Inflammatory macrophage treated with lipopolysaccharide for 1 hour (primary cell): Measurements from ENCODE around the gene LILRA5.
A peak's percentile ranks its signal among the peaks of the same experiment; 100 is the strongest.
"Not testable (repeated sequence)": the region's sequence is repeated elsewhere in the genome, so short reads cannot be mapped to it uniquely, and the experiment has no call there.

ENCODE experiments used
- DNase-seq, 2 donors: peaks; one replicate each; pipeline ENCODE4 v3.0.0-alpha.2; 2020 to 2022

Gene LILRA5

GRCh38 chr19:54333586-54334298 lies 20.8 kb upstream of the LILRA5 start:
- no peak for DNase-seq

- no peak for DNase-seq
These were observed 19.2 kb upstream of the LILRA5 start for GRCh38 chr19:54332149-54332548.

GRCh38 chr19:54331626-54332025 lies 18.7 kb upstream of the LILRA5 start:
- no peak for DNase-seq

DNA sequence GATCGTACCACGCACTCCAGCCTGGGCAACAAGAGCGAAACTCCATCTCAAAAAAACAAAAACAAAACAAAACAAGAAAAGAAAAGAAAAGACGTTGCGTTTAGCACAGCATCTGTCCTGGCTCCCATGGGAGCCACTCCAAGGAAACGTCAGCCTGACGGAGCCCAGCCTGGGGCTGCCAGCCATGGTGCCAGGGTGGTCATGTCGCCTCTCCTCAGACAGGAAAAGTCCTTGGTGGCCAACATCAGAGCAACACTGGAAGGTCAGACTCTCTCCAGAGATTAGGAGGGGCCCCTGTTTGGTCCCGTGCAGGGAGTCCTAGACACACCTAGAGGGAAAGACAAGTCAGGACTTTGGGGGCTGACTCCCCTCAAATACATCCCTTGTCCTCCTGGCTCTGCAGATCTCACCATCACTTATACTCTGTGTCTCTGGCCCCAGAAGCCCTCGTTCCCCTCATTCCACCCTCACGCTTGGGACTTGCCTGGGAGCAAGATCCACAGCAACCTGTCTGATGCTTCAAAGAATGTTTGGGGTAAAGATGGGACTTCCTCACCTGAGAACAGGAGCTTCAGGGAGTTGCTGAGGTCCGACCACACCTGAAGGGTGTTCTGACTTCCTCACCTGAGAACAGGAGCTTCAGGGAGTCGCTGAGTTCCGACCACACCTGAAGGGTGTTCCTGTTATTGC lies 16.7 kb upstream of the LILRA5 start:
- DNase-seq, result no peak

DNA sequence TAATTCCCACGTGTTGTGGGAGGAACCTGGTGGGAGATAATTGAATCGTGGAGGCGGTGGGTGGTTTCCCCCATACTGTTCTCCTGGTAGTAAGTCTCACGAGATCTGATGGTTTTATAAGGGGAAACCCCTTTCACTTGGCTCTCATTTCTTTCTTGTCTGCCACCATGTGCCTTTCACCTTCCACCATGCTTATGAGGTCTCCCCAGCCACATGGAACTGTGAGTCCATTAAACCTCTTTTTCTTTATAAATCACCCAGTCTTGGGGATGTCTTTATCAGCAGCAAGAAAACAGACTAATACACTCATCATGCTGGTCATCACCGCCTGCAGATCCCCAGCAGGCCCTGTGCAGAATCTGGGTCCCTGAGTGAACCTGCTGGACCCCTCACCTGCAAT lies 15.8 kb upstream of the LILRA5 start:
- DNase-seq, result not testable (repeated sequence)

GRCh38 chr19:54325631-54326030 lies 12.7 kb upstream of the LILRA5 start:
- peak in 1 of 2 donors; percentile 10 for DNase-seq

- peak; percentile 35 to 92 for DNase-seq
These were observed 12.2 kb upstream of the LILRA5 start for GRCh38 chr19:54325194-54325621.

GRCh38 chr19:54324071-54324470 lies 11.1 kb upstream of the LILRA5 start:
- DNase-seq, result no peak

- DNase-seq, result not testable (repeated sequence)
These were observed 10.0 kb upstream of the LILRA5 start for GRCh38 chr19:54322934-54323333.

DNA sequence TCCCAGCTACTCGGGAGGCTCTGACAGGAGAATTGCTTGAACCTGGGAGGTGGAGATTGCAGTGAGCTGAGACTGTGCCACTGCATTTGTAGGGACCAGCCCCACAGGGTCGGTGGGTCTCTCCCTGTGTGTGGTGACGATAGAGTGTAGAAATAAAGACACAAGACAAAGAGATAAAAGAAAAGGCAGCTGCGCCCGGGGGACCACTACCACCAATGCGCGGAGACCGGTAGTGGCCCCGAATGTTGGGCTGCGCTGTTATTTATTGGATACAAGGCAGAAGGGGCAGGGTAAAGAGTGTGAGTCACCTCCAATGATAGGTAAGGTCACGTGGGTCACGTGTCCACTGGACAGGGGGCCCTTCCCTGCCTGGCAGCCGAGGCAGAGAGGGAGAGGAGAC lies 9.3 kb upstream of the LILRA5 start:
- DNase-seq, result not testable (repeated sequence)

GRCh38 chr19:54319892-54320670 lies 7.1 kb upstream of the LILRA5 start:
- DNase-seq, result peak; percentile 51 to 78

DNA sequence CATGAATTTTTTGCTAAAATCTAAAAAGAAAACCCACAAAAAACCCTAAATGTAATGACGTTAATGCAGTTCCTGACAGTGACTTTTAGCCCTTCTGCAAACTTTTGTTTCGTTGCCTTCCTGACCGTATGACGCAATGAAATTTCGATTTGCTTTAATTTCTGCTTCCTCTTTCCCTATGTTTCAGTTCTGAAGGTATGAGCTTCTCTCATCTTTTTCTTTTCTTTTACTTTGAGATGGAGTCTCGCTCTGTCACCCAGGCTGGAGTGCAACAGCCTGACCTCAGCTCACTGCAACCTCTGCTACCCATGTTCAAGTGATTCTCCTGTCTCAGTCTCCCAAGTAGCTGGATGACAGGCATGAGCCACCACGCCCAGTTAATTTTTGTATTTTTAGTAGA lies 6.1 kb upstream of the LILRA5 start:
- peak; percentile 84 to 94 for DNase-seq

DNA sequence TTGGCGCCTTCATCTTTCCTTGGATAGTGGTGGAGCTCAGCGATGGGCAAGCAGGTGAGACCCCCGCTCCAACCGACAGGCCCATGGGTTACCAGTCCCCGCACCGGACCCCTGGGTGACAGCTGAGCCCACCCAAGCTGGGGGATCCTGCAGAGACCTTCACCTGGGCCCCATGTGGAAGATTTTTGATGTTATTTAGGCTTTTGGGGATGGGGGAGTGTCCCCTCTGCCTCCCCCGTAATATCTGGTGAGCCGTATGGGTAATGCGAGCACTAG lies 4.9 kb upstream of the LILRA5 start:
- no peak for DNase-seq

GRCh38 chr19:54317108-54317964 lies 4.4 kb upstream of the LILRA5 start:
- peak; percentile 66 to 67 for DNase-seq

DNA sequence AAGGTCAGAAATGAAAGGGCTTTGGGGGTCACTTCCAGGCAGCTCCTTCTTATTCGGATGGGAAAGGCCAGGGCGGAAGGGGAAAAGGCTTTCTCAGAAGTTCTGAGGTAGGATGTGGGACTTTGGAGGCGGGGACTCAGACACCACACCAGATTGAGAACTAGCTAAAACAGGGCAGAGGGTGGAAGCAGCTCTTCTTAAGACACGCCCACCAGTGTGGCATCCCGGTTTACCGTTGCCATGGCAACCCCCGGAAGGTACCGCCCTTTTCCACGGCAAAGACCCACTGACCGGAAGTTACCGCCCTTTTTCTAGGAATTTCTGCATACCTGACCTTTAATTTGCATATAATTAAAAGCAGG lies 3.8 kb upstream of the LILRA5 start:
- DNase-seq, result peak; percentile 87 to 92

- DNase-seq, result no peak
These were observed 3.0 kb upstream of the LILRA5 start for GRCh38 chr19:54315956-54316355.

GRCh38 chr19:54312011-54312410 lies 955 bp downstream of the LILRA5 start:
- no peak for DNase-seq

DNA sequence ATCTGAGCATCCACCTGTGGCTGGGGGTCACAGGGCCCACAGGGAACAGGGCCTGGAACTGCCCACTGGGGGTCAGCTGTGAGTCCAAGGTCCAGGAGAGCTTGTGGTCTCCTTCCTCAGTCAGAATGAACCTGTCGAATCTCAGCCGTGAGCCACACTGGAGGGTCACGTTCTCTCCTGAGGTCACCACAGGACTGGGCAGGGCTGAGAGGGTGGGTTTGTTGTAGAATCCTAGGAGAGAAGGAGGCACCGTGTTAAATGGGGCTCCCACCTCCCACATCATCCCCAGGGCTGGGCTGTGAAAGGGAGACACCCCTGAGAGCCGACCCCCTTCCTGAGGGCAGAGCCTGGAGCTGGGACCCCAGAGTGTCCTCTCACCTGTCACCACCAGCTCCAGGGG lies 1.5 kb downstream of the LILRA5 start:
- no peak for DNase-seq

DNA sequence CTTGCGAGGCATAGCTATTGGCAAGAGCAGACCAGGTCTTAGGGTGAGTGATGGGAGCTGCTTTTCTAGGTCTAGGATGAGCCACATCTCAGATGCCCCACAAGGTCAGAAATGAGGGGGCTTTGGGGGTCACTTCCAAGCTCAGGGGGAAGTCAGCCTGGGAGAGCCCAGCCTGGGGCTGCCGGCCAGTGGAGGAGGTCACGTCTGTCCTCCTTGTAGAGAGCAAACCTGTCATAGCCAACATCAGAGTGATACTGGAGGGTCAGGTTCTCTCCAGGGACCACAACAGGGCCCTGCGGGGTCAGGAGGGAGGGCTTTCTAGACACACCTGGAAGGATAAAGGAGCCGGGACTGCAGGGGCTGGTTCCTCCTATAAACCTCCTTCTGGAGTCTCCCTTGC lies 2.4 kb downstream of the LILRA5 start:
- no peak for DNase-seq

DNA sequence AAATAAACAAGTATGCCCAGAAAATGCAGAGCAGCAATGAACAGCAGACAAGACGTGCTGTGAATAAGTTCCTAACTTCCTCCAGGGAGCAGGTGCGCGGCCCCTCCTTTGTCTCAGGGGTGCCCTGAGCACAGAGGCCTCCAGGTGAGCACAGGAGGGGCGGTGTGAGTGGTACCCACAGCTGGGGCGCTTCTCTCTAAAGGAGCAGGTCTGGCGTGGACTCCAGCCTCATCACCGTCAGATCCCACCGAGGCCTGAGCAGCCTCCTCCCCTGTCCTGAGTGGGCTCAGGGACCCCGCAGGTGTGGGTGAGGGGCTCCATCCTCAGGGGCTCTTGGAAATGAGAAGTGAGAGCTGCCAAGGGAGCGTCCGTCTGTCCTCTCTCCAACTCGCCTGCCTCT lies 3.2 kb downstream of the LILRA5 start:
- no peak for DNase-seq

- no peak for DNase-seq
These were observed 5.5 kb downstream of the LILRA5 start for GRCh38 chr19:54307389-54308020.

GRCh38 chr19:54305141-54305540 lies 7.8 kb downstream of the LILRA5 start:
- DNase-seq, result no peak

DNA sequence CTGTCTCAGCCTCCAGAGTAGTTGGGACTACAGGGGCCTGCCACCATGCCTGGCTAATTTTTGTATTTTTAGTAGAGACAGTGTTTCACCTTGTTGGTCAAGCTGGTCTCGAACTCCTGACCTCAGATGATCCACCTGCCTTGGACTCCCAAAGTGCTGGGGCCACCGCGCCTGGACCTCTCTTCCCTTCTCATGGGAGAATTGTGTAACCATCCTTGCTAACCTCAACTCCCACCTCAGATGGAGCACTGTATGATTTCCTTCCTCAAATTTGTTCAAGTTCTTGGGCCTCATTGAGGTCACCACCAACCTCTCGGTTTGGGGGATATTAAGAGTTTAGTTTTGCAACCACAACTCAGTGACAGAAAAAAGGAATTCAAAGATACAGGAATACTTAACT lies 10.7 kb downstream of the LILRA5 start:
- peak; percentile 64 to 78 for DNase-seq
